HUES48 (cell line): ENCODE data around the gene MAGI1.

Source experiments
- H3K27ac ChIP-seq: one replicate; pipeline ENCODE4 v1.7.0; 2013; ENCODE audit warnings: low read depth, low read length, inconsistent platforms
- H3K27me3 ChIP-seq: 2 replicates; pipeline ENCODE4 v1.6.1; 2013; ENCODE audit warnings: mild to moderate bottlenecking, low read length; ENCODE audit not compliant: control insufficient read depth, insufficient read depth
- H3K36me3 ChIP-seq: 2 replicates; pipeline ENCODE4 v1.6.1; 2013; ENCODE audit warnings: low read length; ENCODE audit not compliant: control insufficient read depth, insufficient read depth
- H3K4me1 ChIP-seq: 2 replicates; pipeline ENCODE4 v1.6.1; 2013; ENCODE audit warnings: mild to moderate bottlenecking, low read length; ENCODE audit not compliant: control insufficient read depth, insufficient read depth
- H3K4me3 ChIP-seq: 2 replicates; pipeline ENCODE4 v1.5.1; 2013; ENCODE audit warnings: mild to moderate bottlenecking, low read depth, low read length
- H3K9ac ChIP-seq: 2 replicates; pipeline ENCODE4 v1.6.1; 2013; ENCODE audit warnings: mild to moderate bottlenecking, low read depth, low read length, moderate library complexity
- H3K9me3 ChIP-seq: 2 replicates; pipeline ENCODE4 v1.6.1; 2013; ENCODE audit warnings: low read length; ENCODE audit not compliant: control insufficient read depth, insufficient read depth

MAGI1 gene

DNA sequence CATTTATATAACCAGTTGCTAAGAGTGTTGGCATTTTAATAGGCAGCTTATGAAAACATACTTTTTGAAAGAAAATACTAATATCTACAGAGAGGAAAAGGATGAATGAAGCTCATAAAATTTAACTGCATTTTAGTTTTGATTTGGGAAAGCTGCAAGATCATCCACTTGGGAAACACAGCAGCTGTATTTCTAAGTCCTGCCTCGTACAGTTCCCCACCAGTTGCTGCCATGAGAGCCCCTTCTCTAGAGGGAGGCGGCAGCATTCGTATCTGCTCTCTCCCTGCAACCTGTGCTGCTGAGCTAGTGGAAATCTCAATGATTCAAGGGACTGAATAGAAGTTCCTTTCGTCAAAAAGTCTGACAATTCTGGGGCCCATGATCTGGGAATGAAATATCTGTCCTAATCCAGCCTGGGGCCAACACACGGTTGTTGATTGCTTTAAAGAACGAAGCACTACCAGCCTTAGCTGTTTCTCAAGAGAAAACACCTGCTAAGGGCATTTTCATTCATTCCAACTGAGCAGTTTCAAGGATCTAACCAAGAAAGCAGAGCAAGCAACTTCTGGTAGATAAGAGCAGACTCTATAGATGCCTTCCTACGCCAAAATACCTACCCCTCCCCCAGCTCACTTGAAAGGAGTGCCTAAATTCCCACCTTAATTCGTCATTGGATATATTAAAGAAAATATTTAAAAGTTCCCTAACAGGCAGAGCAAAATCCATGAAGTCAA, 223.7 kb downstream of the MAGI1 start:
- Histone ChIP-seq H3K4me3 (no peak overlapping the region), H3K27ac (no peak overlapping the region), H3K27me3 (peaks cover under 1% of the 10 kb centered on the region; the same call in 1 of the 2 replicates), H3K9me3 (no peaks in the 10 kb centered on the region), H3K36me3 (no peaks in the 10 kb centered on the region), H3K9ac (no peak overlapping the region), H3K4me1 (peaks cover 58% of the 10 kb centered on the region)

DNA sequence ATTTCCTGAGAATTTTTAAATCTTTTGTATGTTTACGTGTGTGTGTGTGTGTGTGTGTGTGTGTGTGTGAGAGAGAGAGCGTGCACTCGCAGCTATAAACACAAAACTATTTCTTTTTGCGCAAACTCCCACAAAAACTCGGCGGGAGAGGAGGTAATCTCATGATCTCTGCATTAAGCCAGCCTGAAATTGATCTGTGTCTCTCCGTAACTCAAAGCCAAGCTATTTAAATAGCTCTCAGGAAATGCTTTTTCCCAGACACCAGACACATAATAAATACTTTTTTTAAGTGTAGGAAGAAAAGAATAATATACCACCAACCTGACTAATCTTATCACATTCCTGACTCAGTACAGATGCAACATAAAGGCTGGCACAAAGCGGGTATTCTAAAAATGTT, 226.8 kb downstream of the MAGI1 start:
- Histone ChIP-seq H3K9ac (no peak overlapping the region), H3K27ac (no peak overlapping the region), H3K4me3 (no peak overlapping the region), H3K36me3 (no peaks in the 10 kb centered on the region), H3K9me3 (no peaks in the 10 kb centered on the region), H3K27me3 (no peaks in the 10 kb centered on the region), H3K4me1 (peaks cover 47% of the 10 kb centered on the region)

DNA sequence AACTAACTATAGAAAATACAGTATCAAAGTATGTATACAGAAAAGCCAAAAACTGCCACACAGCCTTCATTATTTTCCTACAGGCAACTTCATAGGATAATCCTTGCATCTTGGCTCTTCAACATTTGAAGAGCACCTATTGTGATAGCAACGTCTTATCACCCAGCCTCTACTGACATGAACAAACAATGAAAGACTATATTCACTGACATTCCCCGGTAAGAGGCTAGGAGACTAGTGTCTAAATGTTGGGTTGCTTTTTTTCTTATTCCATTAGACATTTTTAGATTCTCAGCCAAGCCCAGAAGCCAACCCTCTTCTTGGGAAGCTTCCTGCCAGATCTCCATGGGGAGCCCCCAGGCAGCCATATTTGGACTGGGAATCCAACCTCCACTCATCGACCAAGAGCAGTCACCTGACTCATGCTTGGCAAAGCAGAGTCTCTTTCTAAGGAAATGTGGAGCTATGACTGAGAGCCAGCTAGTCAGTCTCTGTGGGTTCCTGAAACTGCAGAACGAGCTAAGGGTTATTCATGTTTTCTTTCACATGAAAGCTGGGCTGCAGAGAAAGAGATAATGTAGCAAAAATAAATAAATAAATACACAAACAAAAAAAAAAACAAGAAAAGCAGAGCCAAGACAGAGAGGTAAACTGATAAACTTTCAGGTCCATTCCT, 227.5 kb downstream of the MAGI1 start:
- Histone ChIP-seq H3K27ac (no peak overlapping the region), H3K4me1 (peaks cover 43% of the 10 kb centered on the region), H3K9ac (no peak overlapping the region), H3K9me3 (no peaks in the 10 kb centered on the region), H3K36me3 (no peaks in the 10 kb centered on the region), H3K27me3 (no peaks in the 10 kb centered on the region), H3K4me3 (no peak overlapping the region)

DNA sequence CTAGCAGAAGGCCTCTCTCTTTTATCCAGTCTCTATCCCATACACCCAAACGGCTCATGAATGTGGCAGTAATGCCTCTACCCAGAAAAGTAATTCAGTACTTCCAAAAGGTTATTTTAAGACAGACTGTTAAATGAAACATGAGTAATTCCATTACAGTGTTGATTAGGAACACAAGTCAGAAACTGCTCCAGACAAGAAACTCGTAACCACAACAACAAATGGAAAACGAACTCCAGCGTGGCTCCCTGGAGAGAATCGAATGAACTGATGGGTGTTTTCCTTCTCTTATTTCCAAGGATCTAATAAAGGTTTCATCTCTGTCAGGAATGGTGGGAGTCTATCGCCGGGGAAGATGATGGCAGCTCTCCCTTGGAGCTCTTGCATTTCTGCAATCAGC, 228.4 kb downstream of the MAGI1 start:
- Histone ChIP-seq H3K4me1 (peaks cover 35% of the 10 kb centered on the region), H3K9me3 (no peaks in the 10 kb centered on the region), H3K9ac (no peak overlapping the region), H3K27me3 (no peaks in the 10 kb centered on the region), H3K4me3 (no peak overlapping the region), H3K36me3 (no peaks in the 10 kb centered on the region), H3K27ac (no peak overlapping the region)

DNA sequence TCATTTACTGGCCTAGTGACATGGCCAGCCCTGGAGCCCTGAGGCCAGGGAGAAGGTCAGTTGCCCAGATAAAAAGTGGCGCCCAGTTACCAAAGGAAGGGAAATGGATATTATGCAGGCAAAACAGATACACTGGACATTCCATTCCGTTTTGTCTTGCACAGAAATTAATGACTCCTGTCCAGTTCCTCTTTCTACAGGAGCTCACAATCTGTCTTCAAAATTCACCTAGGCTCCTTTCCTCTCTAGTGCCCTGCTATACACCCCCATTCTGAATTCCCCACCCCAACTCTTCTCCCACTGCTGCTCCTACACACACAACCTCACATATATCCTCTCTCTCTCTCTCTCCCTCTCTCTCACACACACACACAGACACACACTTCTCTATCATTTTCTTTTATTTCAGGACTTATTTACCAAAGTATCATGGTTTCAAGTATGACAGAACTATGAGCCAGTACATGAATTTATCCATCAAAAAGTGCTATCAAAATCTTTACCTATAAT, 229.0 kb downstream of the MAGI1 start:
- no peak overlapping the region for H3K27ac ChIP-seq
- no peak overlapping the region for H3K9ac ChIP-seq
- H3K4me3 ChIP-seq = no peak overlapping the region
- no peaks in the 10 kb centered on the region for H3K27me3 ChIP-seq
- H3K9me3 ChIP-seq = no peaks in the 10 kb centered on the region
- H3K4me1 ChIP-seq = peaks cover 28% of the 10 kb centered on the region
- no peaks in the 10 kb centered on the region for H3K36me3 ChIP-seq

DNA sequence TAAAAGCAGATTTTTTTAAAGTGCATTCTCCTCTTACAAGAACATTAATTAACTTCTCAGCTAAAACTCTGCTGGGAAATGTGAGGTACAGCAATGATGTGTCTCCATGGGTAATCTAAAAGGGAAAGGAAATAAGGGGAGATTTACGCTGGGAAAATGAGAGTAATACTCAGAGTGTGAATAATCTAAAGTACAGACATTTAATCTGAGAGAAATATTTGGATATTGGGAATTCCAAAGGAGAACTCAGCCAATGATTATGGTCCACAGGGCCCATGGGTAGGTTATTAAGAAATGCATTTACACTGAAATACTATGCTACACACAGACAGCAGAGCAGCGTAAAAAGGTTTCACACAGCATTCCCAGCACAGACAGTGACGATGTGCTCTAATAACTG, 229.9 kb downstream of the MAGI1 start:
- H3K36me3 ChIP-seq = no peaks in the 10 kb centered on the region
- H3K27me3 ChIP-seq = no peaks in the 10 kb centered on the region
- no peaks in the 10 kb centered on the region for H3K9me3 ChIP-seq
- H3K27ac ChIP-seq = no peak overlapping the region
- peaks cover 26% of the 10 kb centered on the region for H3K4me1 ChIP-seq
- H3K9ac ChIP-seq = no peak overlapping the region
- H3K4me3 ChIP-seq = no peak overlapping the region

DNA sequence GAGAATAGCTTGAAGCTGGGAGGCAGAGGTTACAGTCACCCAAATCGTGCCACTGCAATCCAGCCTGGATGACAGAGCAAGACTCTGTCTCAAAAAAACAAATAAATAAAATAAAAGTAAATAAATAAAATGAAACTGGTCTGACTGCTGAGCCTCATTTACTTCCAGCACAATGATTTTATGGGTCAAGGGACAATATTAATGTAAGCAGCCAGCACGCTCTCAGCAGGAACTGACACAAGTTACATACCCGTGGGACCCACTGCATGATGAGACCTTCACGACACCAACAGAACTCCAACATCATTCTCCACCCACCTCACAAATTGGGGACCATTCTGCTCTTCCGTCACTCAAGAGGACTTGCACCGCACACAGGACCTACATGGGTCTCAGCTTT, 230.3 kb downstream of the MAGI1 start:
- no peaks in the 10 kb centered on the region for H3K9me3 ChIP-seq
- H3K27me3 ChIP-seq = no peaks in the 10 kb centered on the region
- peaks cover 23% of the 10 kb centered on the region for H3K4me1 ChIP-seq
- H3K4me3 ChIP-seq = no peak overlapping the region
- H3K27ac ChIP-seq = no peak overlapping the region
- H3K9ac ChIP-seq = no peak overlapping the region
- no peaks in the 10 kb centered on the region for H3K36me3 ChIP-seq

DNA sequence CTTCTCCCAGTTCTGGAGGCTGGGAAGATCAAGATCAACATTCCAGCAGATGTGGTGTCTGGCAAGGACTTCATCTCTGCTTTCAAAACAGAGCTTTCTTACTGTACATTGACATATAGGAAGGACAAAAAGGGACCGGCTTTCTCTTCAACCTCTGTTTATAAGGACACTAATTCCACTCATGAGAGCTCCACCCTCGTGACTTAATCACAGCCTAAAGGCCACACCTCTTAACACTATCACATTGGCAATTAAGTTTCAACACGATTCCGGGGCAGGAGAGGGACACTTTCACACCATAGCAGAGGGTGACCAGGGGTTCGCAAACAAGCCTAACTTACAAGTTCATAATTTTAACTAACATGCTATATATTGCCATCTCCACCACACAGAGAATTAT, 231.5 kb downstream of the MAGI1 start:
- H3K9ac ChIP-seq = no peak overlapping the region
- H3K4me1 ChIP-seq = peaks cover 17% of the 10 kb centered on the region
- H3K27ac ChIP-seq = no peak overlapping the region
- H3K4me3 ChIP-seq = no peak overlapping the region
- no peaks in the 10 kb centered on the region for H3K36me3 ChIP-seq
- H3K9me3 ChIP-seq = no peaks in the 10 kb centered on the region
- H3K27me3 ChIP-seq = no peaks in the 10 kb centered on the region

DNA sequence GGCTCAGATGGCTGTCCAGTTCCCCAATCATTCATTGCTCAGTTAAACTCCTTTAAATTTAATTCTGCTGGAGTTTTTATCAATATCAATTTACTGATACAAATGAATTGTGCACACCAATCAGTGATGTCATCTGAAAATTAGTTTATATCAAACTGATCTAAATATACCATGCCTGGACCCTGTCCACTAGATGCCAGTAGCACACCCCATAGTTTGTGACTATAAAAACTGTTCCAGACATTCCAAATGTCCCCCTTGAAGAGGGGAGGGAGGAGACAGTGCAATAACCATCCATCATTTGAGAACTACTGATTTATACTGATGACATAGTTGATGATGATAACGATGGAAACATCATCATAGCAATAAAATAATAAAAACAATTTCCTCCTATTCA, 232.1 kb downstream of the MAGI1 start:
- Histone ChIP-seq H3K27me3 (no peaks in the 10 kb centered on the region), H3K4me1 (peaks cover 11% of the 10 kb centered on the region), H3K27ac (no peak overlapping the region), H3K4me3 (no peak overlapping the region), H3K9me3 (no peaks in the 10 kb centered on the region), H3K36me3 (no peaks in the 10 kb centered on the region), H3K9ac (no peak overlapping the region)

DNA sequence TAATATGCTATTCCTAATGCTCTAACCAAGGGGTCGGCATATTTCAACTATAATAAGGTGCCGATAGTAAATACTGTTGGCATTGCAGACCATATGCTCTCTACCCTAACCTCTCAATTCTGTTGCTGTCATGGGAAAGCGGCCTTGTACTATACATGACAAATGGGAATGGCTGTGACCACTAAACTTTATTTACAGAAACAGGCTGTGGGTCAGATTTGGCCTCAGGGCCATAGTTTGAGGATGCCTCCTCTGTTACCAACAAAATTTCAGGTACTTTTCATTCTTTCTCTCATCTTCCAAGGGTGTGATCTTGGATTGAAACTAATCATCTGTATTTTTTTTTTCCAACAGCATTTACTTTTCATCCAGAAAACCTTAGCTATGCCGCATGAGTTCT, 242.0 kb downstream of the MAGI1 start:
- H3K27me3 ChIP-seq = no peaks in the 10 kb centered on the region
- no peak overlapping the region for H3K9ac ChIP-seq
- H3K4me3 ChIP-seq = no peak overlapping the region
- H3K9me3 ChIP-seq = no peaks in the 10 kb centered on the region
- H3K4me1 ChIP-seq = peaks cover 18% of the 10 kb centered on the region
- H3K36me3 ChIP-seq = no peaks in the 10 kb centered on the region
- peak overlapping the region; percentile 14 for H3K27ac ChIP-seq

DNA sequence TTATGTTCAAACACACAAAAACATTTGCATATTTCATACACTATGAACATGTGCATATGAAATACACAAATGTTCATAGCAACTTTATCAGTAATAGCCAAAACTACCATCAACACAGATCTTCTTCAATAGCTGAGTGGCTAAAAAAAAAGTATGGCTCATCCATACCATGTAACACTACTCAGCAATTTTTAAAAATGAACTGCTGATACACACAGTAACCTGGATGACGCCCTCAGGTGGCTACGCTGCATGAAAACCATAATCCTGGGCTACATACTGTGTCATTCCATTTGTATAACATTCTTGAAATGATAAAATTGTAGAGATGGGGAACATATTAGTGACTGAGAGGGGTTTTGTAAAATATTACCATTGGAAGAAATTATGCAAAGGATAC, 243.6 kb downstream of the MAGI1 start:
- no peak overlapping the region for H3K4me3 ChIP-seq
- H3K27me3 ChIP-seq = no peaks in the 10 kb centered on the region
- H3K4me1 ChIP-seq = peaks cover 18% of the 10 kb centered on the region
- H3K9ac ChIP-seq = no peak overlapping the region
- H3K36me3 ChIP-seq = no peaks in the 10 kb centered on the region
- no peak overlapping the region for H3K27ac ChIP-seq
- no peaks in the 10 kb centered on the region for H3K9me3 ChIP-seq
